CD4-positive, alpha-beta T cell treated with Interferon alpha-2 for 1 hour (primary cell): ENCODE measurements around the gene ING3.

Source experiments
- DNase-seq, 2 donors: peaks; one replicate each; pipeline ENCODE4 v3.0.0-alpha.2; 2020 to 2022

Gene ING3

GRCh38 chr7:120950539-120951308, at the start of gene ING3:
Gene ING3, plus strand, starts transcription at chr7:120950777. Its CDS starts 120 bp downstream, at chr7:120950897.
- DNase-seq = peak; percentile 98 to 99

GRCh38 chr7:120915314-120916105, 35.1 kb upstream of the ING3 start:
- DNase-seq = no peak

GRCh38 chr7:120916121-120916520, 34.5 kb upstream of the ING3 start:
- no peak for DNase-seq

GRCh38 chr7:120916538-120916937, 34.0 kb upstream of the ING3 start:
- DNase-seq = no peak

GRCh38 chr7:120919466-120919865, 31.1 kb upstream of the ING3 start:
- no peak for DNase-seq

- no peak for DNase-seq
These were observed 30.5 kb upstream of the ING3 start for GRCh38 chr7:120920034-120920433.

GRCh38 chr7:120920591-120921274, 29.8 kb upstream of the ING3 start:
- DNase-seq = no peak

- no peak for DNase-seq
These were observed 25.7 kb upstream of the ING3 start for GRCh38 chr7:120924837-120925236.

- no peak for DNase-seq
These were observed 25.2 kb upstream of the ING3 start for GRCh38 chr7:120925392-120925791.

GRCh38 chr7:120926943-120927346, 23.6 kb upstream of the ING3 start:
- DNase-seq = no peak

GRCh38 chr7:120927454-120928103, 23.0 kb upstream of the ING3 start:
- DNase-seq = no peak

GRCh38 chr7:120931243-120931642, 19.3 kb upstream of the ING3 start:
- DNase-seq = no peak

GRCh38 chr7:120933475-120933874, 17.1 kb upstream of the ING3 start:
- DNase-seq = no peak

GRCh38 chr7:120939345-120939744, 11.2 kb upstream of the ING3 start:
- DNase-seq = no peak

- DNase-seq = peak in 1 of 2 donors; percentile 16
These were observed 9.5 kb upstream of the ING3 start for GRCh38 chr7:120941064-120941463.

- DNase-seq = no peak
These were observed 8.7 kb upstream of the ING3 start for GRCh38 chr7:120941856-120942255.

GRCh38 chr7:120942861-120943260, 7.7 kb upstream of the ING3 start:
- no peak for DNase-seq

GRCh38 chr7:120944826-120945562, 5.6 kb upstream of the ING3 start:
- DNase-seq = no peak

- no peak for DNase-seq
These were observed 2.6 kb upstream of the ING3 start for GRCh38 chr7:120947980-120948379.

GRCh38 chr7:120949393-120949911, 1.1 kb upstream of the ING3 start:
- no peak for DNase-seq

- DNase-seq = peak in 1 of 2 donors; percentile 11
These were observed 509 bp upstream of the ING3 start for GRCh38 chr7:120949998-120950538.

- DNase-seq = no peak
These were observed 727 bp downstream of the ING3 start for GRCh38 chr7:120951309-120951699.
